Thyroid gland (tissue), 4 donors: Measurements from ENCODE around the gene QARS1. TPM values are rescaled to one million over a fixed set of nuclear protein-coding genes. Genes with fewer than 3 reads are reported as not detected.

Source experiments
- DNase-seq, 2 donors: peaks; one replicate each; pipeline ENCODE4 v3.0.0-alpha.2; 2019
- H3K27ac ChIP-seq, 3 donors: fragments of 200-600 bp; sonication (generic); 1 replicate in 2 of 3; 2 replicates in 1 of 3; pipeline ENCODE4 v1.5.1; 2016 to 2019; ENCODE audit warnings: mild to moderate bottlenecking in 1 of 3, moderate library complexity in 1 of 3
- H3K27me3 ChIP-seq: fragments of 200-600 bp; sonication (generic); one replicate; pipeline ENCODE4 v1.5.1; 2019
- H3K36me3 ChIP-seq, 2 donors: fragments of 200-600 bp; sonication (generic); one replicate each; pipeline ENCODE4 v1.5.1; 2016 to 2019
- H3K4me1 ChIP-seq, 2 donors: fragments of 200-600 bp; sonication (generic); one replicate each; pipeline ENCODE4 v1.5.1; 2017 to 2019
- H3K4me3 ChIP-seq, 3 donors: fragments of 200-600 bp; sonication (generic); replicated peaks in 1 of 3; 1 replicate in 2 of 3; 2 replicates in 1 of 3; pipeline ENCODE4 v1.5.1; 2016; ENCODE audit warnings: mild to moderate bottlenecking in 1 of 3
- H3K9me3 ChIP-seq: fragments of 200-600 bp; sonication (generic); one replicate; pipeline ENCODE4 v1.5.1; 2017
- CTCF ChIP-seq, 6 experiments: fragments of 200-600 bp in 3 of 6; fragments of 450-650 bp in 3 of 6; sonication (generic) in 3 of 6; IDR thresholded peaks; one replicate each; pipeline ENCODE4 v1.5.1; 2016 to 2019; ENCODE audit warnings: antibody characterized with exemption in 6 of 6, mild to moderate bottlenecking in 2 of 6, inconsistent platforms in 1 of 6, moderate library complexity in 1 of 6
- POLR2A ChIP-seq, 2 donors: fragments of 450-650 bp; IDR thresholded peaks; one replicate each; pipeline ENCODE4 v1.6.1; 2017; ENCODE audit warnings: antibody characterized with exemption in 2 of 2, mild to moderate bottlenecking in 2 of 2, moderate library complexity in 1 of 2
- WGBS, 2 donors: methylation state at CpG; one replicate each; pipeline ENCODE4 v1.1.5; 2017; 5-methylcytosine and 5-hydroxymethylcytosine counted together
- intact Hi-C: fragments of 100-400 bp; cut with DNase I; formaldehyde crosslinking; loops from one replicate; pipeline ENCODE4 v1.15.1; 2023
- total RNA-seq, 4 donors: library from RNA; depleted of rRNA; stranded (reverse); fragments of >200 nt; gene quantifications; one replicate each; pipeline ENCODE4 v1.2.3, GENCODE V29; 2016

The QARS1 gene
- total RNA-seq, 4 donors from 2014 or later: 158 to 273 (median 251) TPM

GRCh38 chr3:49111347-49111746, 6.8 kb upstream of the QARS1 start:
- no peak overlapping the region for H3K4me3 ChIP-seq
- no peaks in the 10 kb centered on the region for H3K9me3 ChIP-seq
- 60 to 79% methylated on average over 3 to 6 of the region's 6 CpGs for WGBS, 2 donors
- no peak for TF ChIP-seq CTCF (IDR thresholded peaks at IDR 0.05)
- no peak for TF ChIP-seq POLR2A (IDR thresholded peaks at IDR 0.05)
- H3K27ac ChIP-seq: no peak overlapping the region
- peaks cover 80 to 83% of the 10 kb centered on the region in 2 donors for H3K36me3 ChIP-seq
- DNase-seq: no peak
- no peaks in the 10 kb centered on the region for H3K27me3 ChIP-seq
- H3K4me1 ChIP-seq: no peaks in the 10 kb centered on the region
- intact Hi-C loops: no loop called here

GRCh38 chr3:49110780-49111179, 6.2 kb upstream of the QARS1 start:
- Histone ChIP-seq H3K27ac (no peak overlapping the region), H3K27me3 (no peaks in the 10 kb centered on the region), H3K36me3 (peaks cover 75 to 77% of the 10 kb centered on the region in 2 donors), H3K4me1 (peaks cover 0 to under 1% of the 10 kb centered on the region in 2 donors), H3K9me3 (no peaks in the 10 kb centered on the region), H3K4me3 (no peak overlapping the region)
- WGBS, 2 donors: 76 to 79% methylated on average over 5 to 13 of the region's 13 CpGs
- no peak for DNase-seq
- intact Hi-C loops: no loop called here
- no peak for TF ChIP-seq CTCF (IDR thresholded peaks at IDR 0.05)
- TF ChIP-seq POLR2A (IDR thresholded peaks at IDR 0.05): no peak

GRCh38 chr3:49108346-49108745, 3.8 kb upstream of the QARS1 start:
- Histone ChIP-seq H3K27ac (no peak overlapping the region), H3K9me3 (no peaks in the 10 kb centered on the region), H3K4me1 (peaks cover 14 to 16% of the 10 kb centered on the region in 2 donors), H3K36me3 (peaks cover 50 to 53% of the 10 kb centered on the region in 2 donors), H3K27me3 (no peaks in the 10 kb centered on the region), H3K4me3 (no peak overlapping the region)
- no peak for TF ChIP-seq CTCF (IDR thresholded peaks at IDR 0.05)
- no peak for TF ChIP-seq POLR2A (IDR thresholded peaks at IDR 0.05)
- no peak for DNase-seq
- intact Hi-C loops: no loop called here
- WGBS, 2 donors: 81% methylated on average over 10 to 14 of the region's 14 CpGs

GRCh38 chr3:49104052-49104426, 518 bp downstream of the QARS1 start:
- Histone ChIP-seq H3K9me3 (no peaks in the 10 kb centered on the region), H3K36me3 (peaks cover 40 to 45% of the 10 kb centered on the region in 2 donors), H3K4me3 (peak overlapping the region; percentile 36 to 94 (median 74)), H3K27ac (peak overlapping the region; percentile 14 to 69 (median 69)), H3K4me1 (peaks cover 16% of the 10 kb centered on the region in 2 donors), H3K27me3 (no peaks in the 10 kb centered on the region)
- no peak for TF ChIP-seq CTCF (IDR thresholded peaks at IDR 0.05)
- no peak for TF ChIP-seq POLR2A (IDR thresholded peaks at IDR 0.05)
- intact Hi-C loops: no loop called here
- no peak for DNase-seq
- WGBS, 2 donors: 3 to 9% methylated on average over 8 of the region's 8 CpGs

- no peak for TF ChIP-seq POLR2A (IDR thresholded peaks at IDR 0.05)
- TF ChIP-seq CTCF (IDR thresholded peaks at IDR 0.05): no peak
- intact Hi-C loops: no loop called here
- H3K36me3 ChIP-seq: peaks cover 54 to 57% of the 10 kb centered on the region in 2 donors
- no peaks in the 10 kb centered on the region for H3K9me3 ChIP-seq
- H3K4me3 ChIP-seq: no peak overlapping the region
- no peak overlapping the region for H3K27ac ChIP-seq
- no peak for DNase-seq
- peaks cover 8 to 11% of the 10 kb centered on the region in 2 donors for H3K4me1 ChIP-seq
- H3K27me3 ChIP-seq: no peaks in the 10 kb centered on the region
- 95 to 97% methylated on average over 10 to 11 of the region's 11 CpGs for WGBS, 2 donors
Observed at GRCh38 chr3:49100046-49100615, 4.4 kb downstream of the QARS1 start.
